Fibroblast of lung (primary cell): ENCODE results near the gene ZNF75A.

Experiments used
- CTCF ChIP-seq, 2 donors: IDR thresholded peaks in 1 of 2; conservative IDR thresholded peaks in 1 of 2; 1 replicate in 1 of 2; 2 replicates in 1 of 2; pipeline ENCODE4 v1.5.1; 2011 to 2012; ENCODE audit warnings: low read length in 2 of 2, control low read depth in 1 of 2, inconsistent platforms in 1 of 2, low read depth in 1 of 2, mild to moderate bottlenecking in 1 of 2
- EZH2 ChIP-seq: IDR thresholded peaks from 2 replicates; pipeline ENCODE4 v1.5.1; 2012; ENCODE audit warnings: low read length, control low read depth, mild to moderate bottlenecking; ENCODE audit errors: missing control alignments

GRCh38 chr16:3356118-3356517 is 50.8 kb downstream of the ZNF75A start:
- TF ChIP-seq CTCF (conservative IDR thresholded peaks at IDR 0.05 in 1 of 2, IDR thresholded peaks at IDR 0.05 in 1 of 2; ENCODE audit: low read depth in 1 of 2, low read length in 2 of 2) = no peak
- no peak for TF ChIP-seq EZH2
